ENCODE results near the gene TVP23A. TPM values are rescaled to one million over a fixed set of nuclear protein-coding genes. Genes with fewer than 3 reads are reported as not detected.
A peak's percentile ranks its signal among the peaks of the same experiment; 100 is the strongest.
"Not testable (repeated sequence)": the region's sequence is repeated elsewhere in the genome, so short reads cannot be mapped to it uniquely, and the experiment has no call there.

Gene TVP23A
- polyA plus RNA-seq, 3 donors, result 0.06 to 0.17 (median 0.08) TPM

DNA sequence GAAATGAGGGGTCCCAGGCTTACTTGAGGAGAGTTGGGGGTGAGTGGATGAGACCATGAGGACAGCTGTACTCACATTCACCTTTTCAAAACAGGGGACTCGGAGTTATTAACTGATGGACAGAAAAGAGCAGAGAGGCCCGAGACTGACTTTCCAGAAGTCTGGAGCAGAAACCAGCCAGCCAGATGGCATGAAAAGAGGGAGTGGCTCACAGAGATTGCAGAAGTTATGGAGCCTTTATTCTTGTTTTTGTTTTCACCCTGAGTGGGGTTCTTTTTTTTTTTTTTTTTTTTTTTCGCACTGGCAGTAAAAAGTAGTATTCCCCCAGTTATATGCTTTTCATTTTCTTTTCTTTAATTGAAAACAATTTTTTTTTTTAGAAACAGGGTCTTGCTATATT, 18.9 kb downstream of the TVP23A start:
- Histone ChIP-seq H3K9ac (ENCODE audit: insufficient read depth, low read length, poor library complexity, severe bottlenecking) (no peak overlapping the region), H3K79me2 (ENCODE audit: insufficient read depth, low read length) (no peaks in the 10 kb centered on the region), H3K4me1 (ENCODE audit: control insufficient read depth in 1 of 2, insufficient read depth in 2 of 2, low read length in 2 of 2) (peaks cover 24 to 25% of the 10 kb centered on the region in 2 donors), H3K4me2 (replicated peaks; ENCODE audit: extremely low read depth, low read length, poor library complexity, severe bottlenecking) (no peak overlapping the region), H2AFZ (ENCODE audit: insufficient read depth, low read depth, low read length, poor library complexity, severe bottlenecking) (no peak overlapping the region), H3K36me3 (replicated peaks in 1 of 2; ENCODE audit: control insufficient read depth in 1 of 2, insufficient read depth in 2 of 2, low read length in 2 of 2) (no peaks in the 10 kb centered on the region), H3K9me3 (replicated peaks in 1 of 2; ENCODE audit: control insufficient read depth in 1 of 2, insufficient read depth in 1 of 2, low read length in 2 of 2) (no peaks in the 10 kb centered on the region), H3K4me3 (replicated peaks in 1 of 3; ENCODE audit: low read depth in 2 of 3, low read length in 3 of 3) (no peak overlapping the region), H3K27ac (ENCODE audit: low read depth in 1 of 2, low read length in 2 of 2) (peak overlapping the region in 1 of 2 donors; percentile 36), H3K27me3 (ENCODE audit: control insufficient read depth in 2 of 2, insufficient read depth in 2 of 2, low read length in 2 of 2) (no peaks in the 10 kb centered on the region), H4K20me1 (ENCODE audit: insufficient read depth, low read length) (no peaks in the 10 kb centered on the region)
- peak in 2 of 3 donors; percentile 21 to 27 for DNase-seq
- H3K4me3 Mint-ChIP-seq, result no peak overlapping the region
- peaks cover 0 to 3% of the 10 kb centered on the region in 2 donors for H3K36me3 Mint-ChIP-seq
- peaks cover 0 to 3% (median 1%) of the 10 kb centered on the region in 3 donors for H3K27me3 Mint-ChIP-seq (ENCODE audit: low read depth in 3 of 3)
- TF ChIP-seq, protein P1, sequence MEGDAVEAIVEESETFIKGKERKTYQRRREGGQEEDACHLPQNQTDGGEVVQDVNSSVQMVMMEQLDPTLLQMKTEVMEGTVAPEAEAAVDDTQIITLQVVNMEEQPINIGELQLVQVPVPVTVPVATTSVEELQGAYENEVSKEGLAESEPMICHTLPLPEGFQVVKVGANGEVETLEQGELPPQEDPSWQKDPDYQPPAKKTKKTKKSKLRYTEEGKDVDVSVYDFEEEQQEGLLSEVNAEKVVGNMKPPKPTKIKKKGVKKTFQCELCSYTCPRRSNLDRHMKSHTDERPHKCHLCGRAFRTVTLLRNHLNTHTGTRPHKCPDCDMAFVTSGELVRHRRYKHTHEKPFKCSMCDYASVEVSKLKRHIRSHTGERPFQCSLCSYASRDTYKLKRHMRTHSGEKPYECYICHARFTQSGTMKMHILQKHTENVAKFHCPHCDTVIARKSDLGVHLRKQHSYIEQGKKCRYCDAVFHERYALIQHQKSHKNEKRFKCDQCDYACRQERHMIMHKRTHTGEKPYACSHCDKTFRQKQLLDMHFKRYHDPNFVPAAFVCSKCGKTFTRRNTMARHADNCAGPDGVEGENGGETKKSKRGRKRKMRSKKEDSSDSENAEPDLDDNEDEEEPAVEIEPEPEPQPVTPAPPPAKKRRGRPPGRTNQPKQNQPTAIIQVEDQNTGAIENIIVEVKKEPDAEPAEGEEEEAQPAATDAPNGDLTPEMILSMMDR (IDR thresholded peaks at IDR 0.05), result no peak
- WGBS (ENCODE audit: insufficient coverage), result no CpG with 5 or more reads among the region's 3 CpGs
- no peaks in the 10 kb centered on the region for H3K9me3 Mint-ChIP-seq
- intact Hi-C loops (cut with micrococcal nuclease), result no loop called here
- H3K4me1 Mint-ChIP-seq, result peaks cover 21% of the 10 kb centered on the region
- peak overlapping the region; percentile 33 to 86 (median 73) for H3K27ac Mint-ChIP-seq

DNA sequence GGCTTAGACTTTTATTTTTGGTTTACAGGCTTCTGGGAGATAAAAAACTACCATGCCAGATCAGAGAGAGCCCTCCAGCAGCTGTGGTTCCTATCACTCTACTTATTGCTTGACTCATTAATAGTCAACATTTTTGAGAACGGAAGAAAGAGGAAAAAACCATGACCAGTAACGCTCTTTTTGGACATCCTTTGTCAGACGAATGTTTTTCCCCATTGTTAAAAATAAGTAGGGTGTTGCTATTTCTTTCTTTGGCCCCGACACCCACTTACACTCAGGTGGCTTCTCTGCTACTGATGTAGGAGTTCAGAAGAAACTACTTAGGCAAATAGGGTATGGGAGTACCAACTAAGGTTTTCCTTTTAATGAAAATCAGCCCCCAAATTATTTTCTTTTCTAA, 27.5 kb downstream of the TVP23A start:
- Histone ChIP-seq H3K9me3 (replicated peaks in 1 of 2; ENCODE audit: control insufficient read depth in 1 of 2, insufficient read depth in 1 of 2, low read length in 2 of 2) (no peaks in the 10 kb centered on the region), H3K4me2 (replicated peaks; ENCODE audit: extremely low read depth, low read length, poor library complexity, severe bottlenecking) (no peak overlapping the region), H3K36me3 (replicated peaks in 1 of 2; ENCODE audit: control insufficient read depth in 1 of 2, insufficient read depth in 2 of 2, low read length in 2 of 2) (no peaks in the 10 kb centered on the region), H3K4me3 (replicated peaks in 1 of 3; ENCODE audit: low read depth in 2 of 3, low read length in 3 of 3) (no peak overlapping the region), H3K27ac (ENCODE audit: low read depth in 1 of 2, low read length in 2 of 2) (no peak overlapping the region), H2AFZ (ENCODE audit: insufficient read depth, low read depth, low read length, poor library complexity, severe bottlenecking) (no peak overlapping the region), H3K9ac (ENCODE audit: insufficient read depth, low read length, poor library complexity, severe bottlenecking) (no peak overlapping the region), H3K27me3 (ENCODE audit: control insufficient read depth in 2 of 2, insufficient read depth in 2 of 2, low read length in 2 of 2) (no peaks in the 10 kb centered on the region), H3K79me2 (ENCODE audit: insufficient read depth, low read length) (no peaks in the 10 kb centered on the region), H3K4me1 (ENCODE audit: control insufficient read depth in 1 of 2, insufficient read depth in 2 of 2, low read length in 2 of 2) (peaks cover 19 to 21% of the 10 kb centered on the region in 2 donors), H4K20me1 (ENCODE audit: insufficient read depth, low read length) (no peaks in the 10 kb centered on the region)
- Mint-ChIP-seq H3K27me3 (ENCODE audit: low read depth in 3 of 3) (peaks cover under 1 to 2% (median 1%) of the 10 kb centered on the region in 3 donors), H3K27ac (peak overlapping the region in 1 of 7 donors; percentile 76), H3K9me3 (peaks cover 0 to 2% (median 0%) of the 10 kb centered on the region in 7 donors), H3K4me1 (peaks cover 15% of the 10 kb centered on the region), H3K4me3 (no peak overlapping the region), H3K36me3 (no peaks in the 10 kb centered on the region)
- no peak for DNase-seq
- intact Hi-C loops (cut with micrococcal nuclease), result no loop called here
- WGBS (ENCODE audit: insufficient coverage), result no CpG with 5 or more reads among the region's 4 CpGs
- TF ChIP-seq, protein P1 (IDR thresholded peaks at IDR 0.05), result no peak

DNA sequence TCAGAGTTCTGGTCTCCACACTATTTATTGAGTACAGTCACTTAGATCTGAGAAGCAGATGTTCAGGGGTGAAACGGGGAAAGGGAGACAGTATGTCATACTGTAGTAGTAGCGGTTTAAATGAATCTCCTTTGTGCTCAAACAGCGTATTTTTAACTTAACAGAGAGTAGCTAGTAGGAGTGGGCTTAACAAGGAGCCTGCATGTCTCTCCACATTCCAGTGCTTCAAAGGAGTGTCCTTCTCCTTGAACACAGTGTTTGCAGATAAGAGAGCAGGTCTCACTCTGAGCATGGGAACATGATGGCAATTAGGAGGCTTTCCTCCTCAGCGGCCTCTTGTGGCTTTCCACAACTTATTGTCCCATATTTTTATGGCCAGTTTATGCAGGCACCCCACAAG, 30.0 kb downstream of the TVP23A start:
- H3K27me3 ChIP-seq (ENCODE audit: control insufficient read depth in 2 of 2, insufficient read depth in 2 of 2, low read length in 2 of 2); H4K20me1 ChIP-seq (ENCODE audit: insufficient read depth, low read length); H3K9ac ChIP-seq (ENCODE audit: insufficient read depth, low read length, poor library complexity, severe bottlenecking); H3K36me3 Mint-ChIP-seq; DNase-seq; H3K9me3 Mint-ChIP-seq; H3K27ac ChIP-seq (ENCODE audit: low read depth in 1 of 2, low read length in 2 of 2); H2AFZ ChIP-seq (ENCODE audit: insufficient read depth, low read depth, low read length, poor library complexity, severe bottlenecking); H3K4me3 ChIP-seq (replicated peaks in 1 of 3; ENCODE audit: low read depth in 2 of 3, low read length in 3 of 3); H3K36me3 ChIP-seq (replicated peaks in 1 of 2; ENCODE audit: control insufficient read depth in 1 of 2, insufficient read depth in 2 of 2, low read length in 2 of 2); H3K9me3 ChIP-seq (replicated peaks in 1 of 2; ENCODE audit: control insufficient read depth in 1 of 2, insufficient read depth in 1 of 2, low read length in 2 of 2); H3K79me2 ChIP-seq (ENCODE audit: insufficient read depth, low read length); H3K27me3 Mint-ChIP-seq (ENCODE audit: low read depth in 3 of 3); H3K27ac Mint-ChIP-seq; intact Hi-C loops (cut with micrococcal nuclease); H3K4me3 Mint-ChIP-seq; H3K4me2 ChIP-seq (replicated peaks; ENCODE audit: extremely low read depth, low read length, poor library complexity, severe bottlenecking): not testable (repeated sequence)
- H3K4me1 ChIP-seq (ENCODE audit: control insufficient read depth in 1 of 2, insufficient read depth in 2 of 2, low read length in 2 of 2), result peaks cover 19 to 21% of the 10 kb centered on the region in 2 donors
- WGBS (ENCODE audit: insufficient coverage), result 80% methylated on average over 1 of the region's 4 CpGs
- peaks cover 15% of the 10 kb centered on the region for H3K4me1 Mint-ChIP-seq
